HG02973 (cell line): ENCODE data around the gene SDC1.

Source experiments
- ATAC-seq: cut with Tn5 transposase; IDR thresholded peaks from one replicate; pipeline ENCODE4 v1.9.1; 2021; ENCODE audit warnings: moderate library complexity; ENCODE audit not compliant: unreplicated experiment

SDC1 gene

DNA sequence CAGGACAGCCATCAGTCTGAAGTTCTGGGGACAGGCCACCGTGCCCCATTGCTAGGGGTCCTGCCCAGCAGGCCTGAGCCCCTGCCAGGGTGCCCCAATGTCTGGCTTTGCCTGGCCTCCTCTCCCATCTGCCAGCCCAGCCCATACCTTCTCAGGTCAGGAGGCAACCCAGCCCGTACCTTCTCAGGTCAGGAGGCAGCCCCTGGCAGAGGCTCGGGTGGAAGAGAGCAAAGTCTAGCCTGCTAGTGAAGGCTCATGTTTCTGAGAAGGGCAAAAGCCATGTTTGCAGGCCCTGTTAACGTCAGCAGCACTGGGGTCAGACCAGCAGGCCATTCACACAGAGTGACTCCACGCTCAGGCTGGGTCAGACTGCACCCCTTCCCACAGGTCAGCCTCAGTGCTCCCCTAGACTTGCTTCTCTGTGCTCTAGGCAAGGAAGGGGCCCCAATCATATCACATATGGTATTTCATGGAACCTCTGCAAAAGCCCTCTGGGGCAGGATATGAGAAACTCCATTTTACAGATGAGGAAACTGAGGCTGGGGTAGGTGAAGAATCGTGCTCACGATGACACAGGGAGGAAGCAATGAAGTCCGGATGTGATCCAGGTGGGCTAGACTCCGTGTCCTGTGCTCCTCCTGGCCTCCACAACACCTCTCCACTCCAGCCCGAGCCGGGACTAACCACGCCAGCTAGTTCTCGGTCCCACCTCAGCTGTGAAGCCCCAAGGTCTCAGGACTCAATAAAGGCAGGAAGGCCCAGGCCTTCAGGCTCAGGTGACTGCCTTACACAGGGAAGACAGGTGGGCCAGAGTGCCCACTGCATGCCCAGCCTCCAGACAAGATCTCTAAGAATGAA is 9.5 kb downstream of the SDC1 start:
- ATAC-seq: no peak

DNA sequence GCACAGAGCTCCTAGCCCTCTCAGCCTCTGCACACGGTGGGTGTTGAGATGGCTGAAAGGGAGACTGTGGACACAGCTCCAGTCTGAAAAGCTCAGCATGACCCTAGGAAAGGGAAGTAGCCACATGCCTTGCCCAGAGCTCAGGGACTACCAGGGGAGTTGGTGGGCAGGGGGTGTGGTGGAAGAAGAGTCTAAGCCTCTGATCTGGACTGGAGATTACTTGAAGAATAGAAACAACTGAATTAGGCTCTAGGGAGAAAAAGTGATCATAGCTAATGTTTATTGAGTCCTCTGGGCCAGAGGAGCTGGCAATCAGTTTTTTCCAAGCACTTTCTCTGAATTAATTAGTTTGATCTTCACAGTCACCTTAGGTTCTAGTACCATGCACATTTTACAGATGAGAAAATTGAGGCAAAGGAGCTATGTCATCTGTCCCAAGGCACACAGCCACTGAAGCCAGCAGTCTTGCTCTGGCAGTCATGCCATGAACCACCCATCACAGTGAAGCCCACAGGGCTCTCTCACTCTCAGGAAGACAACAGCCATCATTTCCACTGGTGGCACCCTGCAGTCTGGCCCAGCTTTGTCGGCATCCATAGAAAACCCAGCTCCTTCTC is 10.3 kb downstream of the SDC1 start:
- no peak for ATAC-seq

DNA sequence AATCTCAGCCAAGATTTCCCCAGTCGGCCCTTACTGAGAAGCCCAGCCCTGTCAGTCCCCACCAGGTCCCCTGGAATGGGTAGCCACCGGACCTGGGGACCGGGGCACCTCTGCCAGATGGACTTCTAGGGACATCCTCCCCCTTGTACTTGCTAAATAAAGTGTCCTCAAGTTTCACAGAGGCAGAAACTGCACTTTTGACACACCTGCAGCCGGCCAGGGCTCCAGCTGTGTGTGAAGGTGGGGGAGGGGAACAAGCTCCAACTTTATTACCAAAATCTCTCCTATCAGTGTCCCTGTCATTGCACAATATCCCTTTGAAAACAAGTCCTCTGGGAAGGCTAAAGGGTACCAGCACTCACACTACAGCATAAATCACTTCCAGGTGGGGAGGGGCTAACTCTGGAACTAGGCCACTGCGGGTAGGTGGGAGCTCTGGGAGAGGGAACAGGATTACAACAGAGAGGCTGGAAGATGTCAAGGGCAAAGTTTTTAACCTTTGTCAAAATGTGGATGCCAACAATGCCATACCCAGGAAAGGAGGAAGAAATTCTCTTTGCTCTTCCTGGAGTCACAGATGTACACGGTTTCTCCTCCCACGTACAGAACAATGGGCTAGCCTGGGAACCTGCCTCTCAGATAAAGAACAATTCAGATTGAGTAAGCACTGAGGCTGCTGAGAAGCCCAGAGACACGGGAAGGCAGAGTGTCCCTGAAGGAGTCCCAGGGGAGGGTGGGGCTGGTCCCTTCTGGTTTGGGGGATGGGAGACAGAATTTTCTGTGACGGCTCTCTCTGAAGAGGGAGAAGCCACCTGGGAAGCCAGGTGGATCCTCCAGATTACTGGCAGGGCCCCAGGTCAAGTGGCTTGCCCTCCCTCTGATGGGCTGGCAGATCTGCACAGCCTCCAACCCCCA is 11.0 kb downstream of the SDC1 start:
- ATAC-seq: no peak

DNA sequence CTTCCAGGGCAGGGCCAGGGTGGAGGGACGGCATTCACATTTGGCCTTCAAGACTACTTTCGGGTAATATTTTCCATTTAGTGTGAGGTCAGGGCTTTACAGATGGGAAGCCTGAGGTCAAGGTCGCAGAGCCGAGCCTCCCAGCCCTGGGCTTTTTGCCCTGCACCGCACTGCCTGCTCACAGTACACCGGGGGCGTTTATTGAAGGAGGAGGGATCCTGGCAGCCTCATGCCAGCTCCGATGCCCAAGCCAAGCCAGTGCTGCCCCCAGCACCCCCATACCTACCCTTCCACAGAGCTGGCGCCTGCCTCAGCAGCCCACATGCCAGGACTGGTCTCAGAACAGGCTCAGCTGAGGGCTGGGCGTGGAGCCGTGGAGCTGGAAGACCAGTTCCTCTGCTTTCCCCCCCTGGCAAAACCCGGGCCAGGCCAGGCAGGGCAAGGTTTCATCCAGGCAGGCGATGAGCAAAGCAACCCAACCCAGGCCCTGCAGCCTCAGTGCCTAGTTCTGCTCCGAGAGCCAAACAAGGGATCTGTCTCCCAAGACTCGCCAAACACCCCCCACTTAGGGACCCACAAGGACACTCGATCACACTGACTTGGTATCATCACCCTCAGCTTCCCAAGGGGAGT is 11.9 kb downstream of the SDC1 start:
- ATAC-seq: no peak

DNA sequence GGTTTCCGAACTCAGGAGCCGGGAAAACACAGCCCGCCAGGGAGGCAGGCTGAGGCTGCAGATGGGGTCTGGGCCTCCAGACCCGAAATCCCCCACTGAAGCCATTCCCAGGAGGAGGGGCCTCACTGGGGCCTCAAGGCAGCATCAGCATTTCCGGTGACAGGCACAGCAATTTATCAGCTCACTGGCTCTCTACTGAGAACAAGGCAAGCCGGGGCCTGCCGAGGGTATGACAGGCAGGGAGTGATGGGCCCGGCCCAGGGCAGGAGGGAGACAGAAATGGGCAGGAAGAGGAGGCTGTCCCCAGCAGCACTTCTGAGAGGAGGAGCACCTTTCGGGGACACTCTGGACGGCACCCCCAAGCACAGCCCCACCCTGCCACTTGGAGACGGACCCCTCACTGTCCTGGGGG is 12.5 kb downstream of the SDC1 start:
- no peak for ATAC-seq

DNA sequence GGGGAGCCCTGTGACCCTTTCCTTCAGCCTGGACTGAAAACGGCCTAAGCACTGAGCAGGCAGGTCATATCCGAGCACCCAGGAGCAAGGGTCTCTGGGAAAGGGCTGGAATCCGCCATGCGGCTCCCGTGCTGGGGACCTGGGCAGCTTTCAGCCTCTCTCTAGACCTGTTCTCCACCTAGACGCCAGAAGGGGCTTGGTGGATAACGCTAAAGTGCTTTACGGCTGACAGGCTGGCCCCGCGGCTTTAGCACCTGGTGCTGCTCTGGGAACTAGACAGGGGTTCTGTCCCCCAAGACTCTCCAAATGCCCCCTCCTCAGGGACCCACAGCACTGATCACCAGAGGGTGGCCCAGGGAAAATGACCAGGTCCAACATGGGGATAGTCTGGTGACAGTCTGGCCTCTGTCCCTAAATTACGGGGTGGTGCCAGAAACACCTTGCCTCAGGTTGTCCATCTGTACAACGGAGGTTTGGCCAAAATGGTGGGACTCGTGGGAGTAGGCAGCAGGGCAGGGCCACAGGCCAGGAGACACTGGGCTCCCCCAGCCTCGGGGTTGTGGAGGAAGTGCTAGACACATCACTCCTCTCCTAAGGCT is 13.0 kb downstream of the SDC1 start:
- ATAC-seq: no peak

DNA sequence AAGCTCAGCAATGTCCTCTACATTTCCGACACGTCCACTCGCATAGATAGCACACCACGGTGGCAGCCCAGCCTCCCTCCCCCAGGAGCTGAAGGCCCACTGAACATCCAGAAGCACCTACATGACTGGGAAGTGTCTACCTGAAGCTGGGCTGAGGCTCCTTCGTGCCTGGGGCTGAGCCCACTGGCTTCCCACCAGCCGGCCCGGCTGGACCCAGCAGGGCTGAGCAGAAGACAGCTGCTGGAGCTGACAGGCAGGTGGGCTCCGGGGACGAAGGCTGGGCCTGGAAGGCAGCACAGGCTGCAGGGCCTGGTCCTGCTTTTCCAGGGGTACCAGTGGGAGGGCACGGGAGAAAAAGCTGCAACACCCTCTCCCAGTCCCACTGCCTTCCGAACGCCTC is 13.5 kb downstream of the SDC1 start:
- no peak for ATAC-seq

DNA sequence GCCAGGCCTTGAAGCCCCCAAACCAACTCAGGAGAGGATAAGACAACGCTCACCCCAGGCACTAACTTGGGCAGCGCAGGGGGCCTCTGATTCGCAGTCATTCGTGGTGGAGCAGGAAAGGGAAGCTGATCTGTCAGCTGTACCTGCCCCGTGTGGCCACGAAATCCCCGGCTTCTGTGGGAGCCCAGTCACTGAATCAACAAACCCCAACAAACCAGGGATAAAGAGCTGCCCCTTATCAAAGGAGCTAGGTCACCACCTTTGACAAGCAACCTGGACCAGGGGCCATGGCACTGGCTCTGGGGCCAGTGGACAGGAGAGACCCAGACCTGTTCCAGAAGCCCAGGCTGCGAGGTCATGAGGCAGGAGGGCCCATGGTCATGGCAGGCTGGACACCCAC is 14.5 kb downstream of the SDC1 start:
- ATAC-seq: no peak

DNA sequence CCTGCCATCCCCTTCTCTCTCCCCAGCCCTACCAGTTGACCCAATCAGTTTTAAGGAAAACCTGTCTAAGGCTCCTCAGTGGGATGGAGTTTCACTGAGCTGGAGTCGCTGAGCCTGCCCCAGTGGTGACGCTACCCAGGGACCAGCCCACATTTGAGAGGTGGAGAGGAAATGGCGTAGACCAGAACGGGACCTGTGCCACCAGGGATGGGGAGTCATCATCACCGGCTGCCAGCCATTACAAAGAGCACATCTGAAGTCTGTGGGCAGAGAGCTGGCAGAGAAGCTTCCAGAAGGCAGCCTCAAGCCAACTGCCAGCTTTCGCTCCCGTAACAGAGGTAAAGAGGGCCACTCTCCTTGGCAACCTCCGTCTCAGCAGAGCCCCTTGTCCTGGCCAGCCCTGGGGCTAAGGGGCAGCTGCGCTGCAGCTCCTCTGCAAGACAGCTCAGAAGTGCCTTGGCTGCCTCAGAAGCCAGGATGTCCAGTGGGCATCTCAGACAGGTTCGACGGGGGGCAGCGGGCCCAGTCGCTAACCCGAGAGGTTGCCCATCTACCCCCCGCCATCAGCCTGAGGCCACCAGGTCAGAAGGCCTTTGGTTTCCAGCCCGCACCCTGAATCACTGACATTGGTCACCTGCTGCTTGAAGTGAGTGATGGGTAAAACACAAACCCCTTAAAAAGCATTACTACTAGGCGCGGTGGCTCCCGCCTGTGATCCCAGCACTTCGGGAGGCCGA is 15.4 kb downstream of the SDC1 start:
- no peak for ATAC-seq

DNA sequence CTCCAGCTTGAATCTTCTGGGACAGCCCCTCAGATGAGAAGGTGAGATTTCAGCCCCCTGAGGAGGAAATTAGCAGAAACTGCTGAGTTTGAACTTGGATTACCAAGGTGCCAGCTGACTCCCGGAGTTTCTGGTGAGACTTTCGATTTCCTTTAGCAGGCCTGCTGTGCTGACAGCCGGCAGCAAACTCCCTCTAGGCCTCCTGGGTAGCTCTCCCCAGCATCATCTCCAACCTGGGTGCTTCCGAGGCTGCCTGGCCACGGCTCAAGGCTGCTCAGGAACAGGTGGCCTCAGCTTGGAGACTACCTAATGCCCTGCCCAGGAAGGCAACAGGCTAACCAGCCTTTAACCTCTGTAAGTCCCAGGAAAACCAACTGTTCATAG is 16.5 kb downstream of the SDC1 start:
- no peak for ATAC-seq

DNA sequence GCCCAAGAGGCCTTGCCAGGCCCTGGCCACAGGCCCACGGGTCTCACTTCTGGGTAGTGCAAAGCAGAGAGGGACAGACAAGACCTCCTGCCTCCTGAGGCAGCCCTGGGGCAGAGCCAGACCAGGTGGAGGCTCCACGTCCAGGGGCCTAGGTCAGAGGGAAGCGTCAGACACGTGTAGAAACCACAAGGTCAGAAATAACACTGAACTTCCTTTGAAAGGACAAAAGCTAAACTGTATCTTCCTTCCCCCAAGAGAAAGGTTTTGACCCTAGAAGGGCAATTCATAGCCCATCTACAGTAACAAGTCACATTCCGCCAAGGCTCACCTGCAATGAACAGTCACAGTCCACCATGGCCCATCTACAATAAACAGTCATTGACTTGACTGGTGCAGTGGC is 17.9 kb downstream of the SDC1 start:
- no peak for ATAC-seq

DNA sequence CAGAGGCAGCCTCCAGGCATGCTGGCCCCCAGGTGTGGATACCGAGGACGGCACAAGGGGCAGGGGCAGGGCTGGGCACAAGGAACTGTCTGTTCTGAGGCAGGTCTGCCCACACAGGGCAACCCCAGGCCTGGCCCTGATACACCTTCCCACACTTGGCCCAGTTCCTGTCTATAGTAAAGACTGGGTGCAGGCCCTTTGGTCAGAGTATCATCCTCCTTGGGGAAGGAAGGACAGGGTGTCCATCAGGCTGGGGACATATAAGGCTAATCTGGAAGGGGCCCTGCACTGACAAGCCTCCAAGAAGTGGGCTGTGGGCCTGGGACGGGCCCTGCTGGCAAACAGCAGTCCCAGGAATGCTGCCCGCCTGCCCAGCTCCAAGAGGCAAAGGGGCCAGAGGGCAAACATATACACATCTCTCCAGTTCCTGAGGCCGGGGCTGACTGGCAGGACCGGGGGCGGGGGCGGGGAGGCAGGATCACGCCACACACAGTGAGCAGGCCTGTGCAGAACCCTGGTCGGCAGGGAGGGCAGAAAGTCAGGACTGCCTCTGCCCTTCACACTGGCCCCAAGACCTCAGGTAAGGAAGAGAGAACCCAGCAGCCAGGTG is 18.9 kb downstream of the SDC1 start:
- no peak for ATAC-seq

DNA sequence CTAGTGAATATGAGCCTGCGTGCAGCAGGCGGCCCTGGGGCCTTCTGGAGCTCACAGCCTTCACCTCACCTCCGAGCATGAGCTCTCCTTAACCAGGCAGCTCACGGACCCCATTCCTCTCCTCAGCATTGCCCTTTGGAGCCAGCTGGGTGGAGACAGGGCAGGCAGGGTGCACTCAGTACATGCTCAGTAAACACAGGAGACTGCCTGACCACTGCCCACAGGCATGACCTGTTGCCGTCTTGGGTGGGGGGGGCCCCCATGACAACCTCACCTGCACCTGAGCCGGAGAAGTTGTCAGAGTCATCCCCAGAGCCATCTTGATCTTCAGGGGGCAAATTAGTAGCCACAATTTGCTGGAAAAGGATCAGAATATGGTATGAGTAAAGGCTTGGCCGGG is 19.9 kb downstream of the SDC1 start:
- ATAC-seq: no peak

DNA sequence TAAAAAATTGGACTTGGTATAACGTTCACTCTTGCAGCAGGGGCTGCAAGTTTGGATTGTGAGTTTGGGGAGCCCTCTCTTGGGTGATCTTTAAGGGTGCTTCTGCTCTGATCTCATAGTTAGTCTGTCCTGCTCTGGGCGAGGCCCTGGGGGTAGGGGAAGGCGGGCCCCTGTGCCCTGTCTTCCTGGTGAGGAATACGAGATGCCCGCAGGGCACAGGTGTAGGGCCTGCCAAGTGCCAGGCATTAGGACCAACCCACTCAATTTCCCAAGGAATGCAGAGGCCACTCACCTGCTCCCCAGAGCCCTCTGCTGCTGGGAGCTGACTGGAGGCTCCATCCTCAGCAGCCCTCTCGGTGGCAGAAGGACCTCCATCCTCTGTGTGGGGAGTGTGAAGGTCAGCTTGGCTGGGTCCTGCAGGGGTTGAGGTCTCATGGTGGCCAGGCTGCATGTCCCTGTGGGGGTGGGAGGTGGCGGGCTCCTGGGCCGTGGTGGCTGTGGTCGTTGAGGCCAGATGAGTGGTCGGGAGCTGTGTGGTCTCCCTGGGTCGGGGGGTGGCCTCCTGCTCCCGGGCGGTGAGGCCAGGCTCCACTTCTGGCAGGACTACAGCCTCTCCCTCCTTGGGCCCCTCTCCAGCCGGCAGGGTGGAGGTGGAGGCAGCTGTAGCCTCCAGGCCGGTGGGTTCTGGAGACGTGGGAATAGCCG is 21.3 kb downstream of the SDC1 start:
- no peak for ATAC-seq

DNA sequence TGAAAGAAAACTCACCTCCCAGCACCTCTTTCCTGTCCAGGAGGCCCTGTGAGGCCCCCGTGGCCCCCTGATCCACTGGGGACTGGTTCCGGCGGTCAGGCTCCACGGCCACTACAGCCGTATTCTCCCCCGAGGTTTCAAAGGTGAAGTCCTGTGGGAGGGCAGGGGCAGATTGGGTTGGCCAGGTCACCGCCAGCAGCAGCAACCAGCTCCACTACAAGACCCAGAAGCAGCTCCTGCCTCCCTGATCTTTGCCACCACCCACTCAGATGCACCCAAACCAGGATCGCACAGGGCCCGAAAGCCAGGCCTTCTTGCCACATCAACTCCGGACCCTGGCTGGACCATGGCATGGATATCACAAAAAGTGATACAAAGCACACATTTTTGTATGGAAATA is 21.9 kb downstream of the SDC1 start:
- no peak for ATAC-seq

DNA sequence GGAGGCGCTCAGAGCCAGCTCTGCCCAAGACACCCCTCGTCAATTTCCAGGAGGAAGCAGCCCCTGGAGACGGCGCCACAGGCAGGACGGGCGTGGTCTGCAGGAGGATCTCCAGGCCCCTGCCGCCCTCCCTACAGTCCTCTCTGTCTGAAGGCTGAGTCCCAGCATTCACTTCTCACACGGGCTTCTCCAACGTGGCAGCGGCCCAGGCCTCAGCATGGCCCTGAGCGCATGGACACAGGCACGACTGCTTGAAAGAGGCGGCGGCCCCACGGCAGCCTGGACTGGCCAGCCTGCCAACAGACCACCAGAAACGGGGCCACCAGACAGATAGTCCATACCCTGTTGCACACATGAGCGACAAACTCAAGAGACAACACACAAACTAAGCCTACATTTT is 23.3 kb downstream of the SDC1 start:
- ATAC-seq: no peak

DNA sequence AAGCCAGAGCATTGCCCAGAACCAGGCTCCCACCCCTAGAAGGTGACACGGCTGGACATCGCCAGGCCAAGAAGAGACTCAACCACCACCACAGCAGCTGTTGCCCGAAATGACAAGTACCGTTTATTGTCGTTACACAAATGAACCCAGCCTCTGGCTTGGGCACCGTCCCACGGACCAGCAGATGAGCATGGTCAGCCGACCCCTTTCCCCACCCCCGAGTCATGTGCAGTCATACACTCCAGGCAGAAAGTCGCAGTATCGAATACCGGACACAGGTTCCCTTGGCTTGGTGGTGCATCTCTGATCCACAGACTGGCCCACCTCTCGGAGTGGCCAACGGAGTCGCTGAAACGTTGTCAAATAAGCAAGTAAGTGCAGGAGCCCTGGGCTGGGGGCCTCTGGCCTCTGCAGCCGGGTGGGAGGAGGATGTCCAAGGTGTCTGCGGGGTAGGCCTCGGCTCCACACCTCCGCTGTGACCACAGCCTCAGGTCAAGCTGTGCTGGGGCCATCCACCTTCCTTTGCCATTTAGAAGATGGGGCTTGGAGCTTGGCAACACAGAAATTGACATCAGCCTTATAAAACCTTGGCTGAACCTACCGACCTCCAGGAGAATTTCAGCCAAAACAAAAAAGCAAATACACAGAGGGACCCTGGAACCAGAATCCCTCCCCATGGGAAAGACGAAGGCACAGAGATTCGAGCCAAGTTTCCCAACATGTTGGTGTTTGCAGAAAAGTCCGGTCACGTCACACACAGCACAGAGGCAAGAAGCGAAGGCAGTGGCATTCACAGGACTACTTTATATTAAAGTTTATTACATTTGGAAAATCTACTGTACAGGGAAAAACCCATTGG is 24.0 kb downstream of the SDC1 start:
- no peak for ATAC-seq

DNA sequence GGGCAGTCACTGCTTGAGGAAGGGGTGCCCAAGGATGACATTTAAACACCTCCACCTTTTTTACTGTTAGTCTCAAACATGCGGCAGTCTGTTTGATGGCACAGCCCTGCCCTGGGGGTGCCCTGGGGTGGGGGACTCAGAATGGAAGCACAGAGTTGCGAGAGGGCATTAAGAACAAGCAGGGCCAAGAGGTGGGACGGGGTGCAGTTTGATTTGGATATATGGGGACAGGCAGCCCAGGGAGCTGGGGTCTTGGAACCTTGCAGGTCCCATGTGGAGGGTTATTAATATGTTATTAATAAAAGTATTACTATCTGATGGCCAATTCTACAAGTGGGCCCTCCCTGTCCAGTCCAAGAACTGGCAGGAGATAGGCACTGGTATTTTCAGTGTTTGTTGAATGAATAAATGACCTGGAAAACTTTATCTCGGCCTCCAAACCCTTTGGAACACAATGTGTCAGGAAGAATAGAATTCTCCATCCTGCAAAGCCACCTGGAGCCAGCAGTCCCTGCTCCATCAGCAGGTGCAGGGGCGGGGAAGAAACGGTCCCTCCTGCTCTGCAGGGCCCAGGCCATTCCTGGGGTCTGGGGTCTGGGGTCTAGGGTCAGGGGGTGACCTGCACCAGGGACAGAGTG is 25.2 kb downstream of the SDC1 start:
- ATAC-seq: no peak
